HepG2 (cell line): ENCODE data around the gene PHACTR1. TPM values are rescaled to one million over a fixed set of nuclear protein-coding genes. Genes with fewer than 3 reads are reported as not detected.
A peak's percentile ranks its signal among the peaks of the same experiment; 100 is the strongest.

ENCODE experiments used
- ATAC-seq: fragments of 200-7000 bp; cut with Tn5 transposase; 3 replicates; pipeline ENCODE4 v1.9.1; 2020; ENCODE audit warnings: mild to moderate bottlenecking, moderate library complexity
- BruUV-seq: library from RNA; stranded (reverse); fragments of 400-500 nt; replicated peaks from 2 replicates; lab custom pipeline; 2021; lab: Mats Ljungman, UMichigan
- CTCF ChIA-PET: fragments of 300-600 bp; formaldehyde crosslinking; extraction: SDS; loops from one replicate; lab custom pipeline; 2021; ENCODE audit warnings: low total read pairs, inconsistent platforms, low intra/inter-chr PET ratio; lab: Yijun Ruan, JAX
- POLR2A ChIA-PET: fragments of 350-600 bp; sonication (Branson Sonifier 250); formaldehyde crosslinking; loops from one replicate; lab custom pipeline; 2020; ENCODE audit warnings: antibody characterized with exemption, inconsistent platforms; lab: Yijun Ruan, JAX
- DNase-seq: peaks from one replicate; pipeline ENCODE4 v3.0.0-alpha.2; 2015; ENCODE audit warnings: low spot score
- FAIRE-seq: peaks from 3 replicates; lab custom pipeline; 2011; peaks lifted over from hg19 to GRCh38; lab: Jason Lieb, UNC
- H2AFZ ChIP-seq: one replicate; pipeline ENCODE4 v1.6.1; 2011; ENCODE audit warnings: low read length, inconsistent platforms
- H3K27ac ChIP-seq: fragments of 300-600 bp; 3 replicates; pipeline ENCODE4 v1.8.0; 2011; ENCODE audit warnings: mixed run types, mild to moderate bottlenecking, mixed read lengths, low read length, inconsistent platforms; ENCODE audit not compliant: insufficient read depth; ENCODE audit errors: extremely low read length
- H3K27me3 ChIP-seq, 2 experiments: fragments of 200-600 bp in 1 of 2; 2 replicates in 1 of 2; 3 replicates in 1 of 2; pipeline versions ENCODE4 v1.6.0 to v1.8.0; 2011; ENCODE audit warnings: low read length in 2 of 2, mild to moderate bottlenecking in 2 of 2, moderate library complexity in 2 of 2, inconsistent platforms in 1 of 2; ENCODE audit not compliant: insufficient read depth in 2 of 2, control insufficient read depth in 1 of 2
- H3K36me3 ChIP-seq, 2 experiments: fragments of 200-600 bp in 1 of 2; replicated peaks in 1 of 2; 2 replicates in 1 of 2; 3 replicates in 1 of 2; pipeline versions ENCODE4 v1.5.1 to v1.8.0; 2011; ENCODE audit warnings: low read length in 2 of 2, inconsistent platforms in 1 of 2; ENCODE audit not compliant: insufficient read depth in 2 of 2, control insufficient read depth in 1 of 2
- H3K4me1 ChIP-seq: 2 replicates; pipeline ENCODE4 v1.5.1; 2012; ENCODE audit warnings: low read length, inconsistent platforms; ENCODE audit not compliant: insufficient read depth
- H3K4me2 ChIP-seq: 2 replicates; pipeline ENCODE4 v1.6.0; 2011; ENCODE audit warnings: low read depth, low read length, inconsistent platforms
- H3K4me3 ChIP-seq, 3 experiments: fragments of 200-600 bp in 1 of 3; sonication (generic), shearing (Covaris generic) in 1 of 3; replicated peaks in 1 of 3; 2 replicates each; pipeline ENCODE4 v1.5.1; 2011 to 2016; ENCODE audit warnings: low read length in 3 of 3, inconsistent platforms in 2 of 3, low read depth in 2 of 3, mild to moderate bottlenecking in 2 of 3, control low read depth in 1 of 3, mixed read lengths in 1 of 3; ENCODE audit not compliant: insufficient read depth in 1 of 3
- H3K79me2 ChIP-seq: one replicate; pipeline ENCODE4 v1.6.1; 2011; ENCODE audit warnings: low read length, inconsistent platforms; ENCODE audit not compliant: insufficient read depth
- H3K9ac ChIP-seq: 2 replicates; pipeline ENCODE4 v1.6.0; 2011; ENCODE audit warnings: mild to moderate bottlenecking, low read depth, low read length, inconsistent platforms; ENCODE audit not compliant: insufficient read depth
- H3K9me3 ChIP-seq: 2 replicates; pipeline ENCODE4 v1.5.1; 2012; ENCODE audit warnings: mild to moderate bottlenecking, low read length
- H4K20me1 ChIP-seq: 2 replicates; pipeline ENCODE4 v1.6.0; 2011; ENCODE audit warnings: inconsistent platforms, mild to moderate bottlenecking, low read length, moderate library complexity; ENCODE audit not compliant: insufficient read depth
- KDM5B ChIP-seq: sonication (generic); formaldehyde crosslinking; IDR thresholded peaks from 2 replicates; pipeline ENCODE4 v1.4.0; 2020; ENCODE audit warnings: missing genetic modification reagents, mild to moderate bottlenecking, borderline replicate concordance
- MAFF ChIP-seq: IDR thresholded peaks from 2 replicates; pipeline ENCODE4 v1.6.1; 2011; ENCODE audit warnings: low read depth, low read length, improper control_type of control experiment
- MAFK ChIP-seq, 2 experiments: IDR thresholded peaks in 1 of 2; conservative IDR thresholded peaks in 1 of 2; 2 replicates each; pipeline ENCODE4 v1.6.1; 2011; ENCODE audit warnings: improper control_type of control experiment in 2 of 2, low read length in 2 of 2
- PHF20 ChIP-seq: sonication (generic); formaldehyde crosslinking; IDR thresholded peaks from 2 replicates; pipeline ENCODE4 v1.5.0; 2020; ENCODE audit warnings: mild to moderate bottlenecking, missing genetic modification reagents
- WGBS: methylation state at CpG from one replicate; pipeline ENCODE4 v1.1.6; 2017; ENCODE audit warnings: low lambda C conversion rate; 5-methylcytosine and 5-hydroxymethylcytosine counted together
- in situ Hi-C: cut with HindIII; loops from 2 replicates; pipeline ENCODE4 v1.10.0; 2017; ENCODE audit warnings: low pct_unique_long_range_greater_than_20kb; ENCODE audit not compliant: extremely low pct_ligation_motif_present
- intact Hi-C: fragments of 100-400 bp; cut with micrococcal nuclease; formaldehyde crosslinking; loops from one replicate; pipeline ENCODE4 v1.10.0; 2022; ENCODE audit not compliant: unreplicated experiment
- polyA plus RNA-seq, 8 experiments: library from polyadenylated mRNA; depleted of rRNA in 3 of 8; stranded (reverse) in 7 of 8; unstranded in 1 of 8; fragments of >200 nt; fragmentation: Illumina TruSeq in 4 of 8; extraction: Trizol in 4 of 8; gene quantifications; 2 replicates each; pipeline versions ENCODE4 v1.2.1 to v1.2.3, GENCODE V29; 2011 to 2016; ENCODE audit warnings: low read depth in 4 of 8, missing spikeins in 1 of 8, mixed read lengths in 1 of 8; ENCODE audit not compliant: insufficient read depth in 1 of 8
- total RNA-seq, 5 experiments: library from RNA; depleted of rRNA; stranded (reverse); fragments of >200 nt; fragmentation: Illumina TruSeq; extraction: Trizol; gene quantifications; 2 replicates each; pipeline ENCODE4 v1.2.3, GENCODE V29; 2016; ENCODE audit warnings: low read depth in 1 of 5
- TF ChIP-seq, protein P1 (sequence below): sonication (generic); formaldehyde crosslinking; IDR thresholded peaks from 2 replicates; pipeline ENCODE4 v1.8.0; 2022; ENCODE audit warnings: missing genetic modification reagents, mild to moderate bottlenecking, moderate library complexity, borderline replicate concordance
- TF ChIP-seq, protein P2 (sequence below), 2 experiments: sonication (generic) in 1 of 2; formaldehyde crosslinking in 1 of 2; IDR thresholded peaks; 2 replicates each; pipeline versions ENCODE4 v1.6.1 to v1.9.0; 2014 to 2022; ENCODE audit warnings: antibody characterized with exemption in 1 of 2, borderline replicate concordance in 1 of 2, inconsistent platforms in 1 of 2, low read depth in 1 of 2, missing genetic modification reagents in 1 of 2

The PHACTR1 gene
- total and polyA plus RNA-seq, 2 of the 13 experiments (the other 11 are each of a cell fraction or from before 2014, with no cell fraction given) = 0.09 TPM; not detected in 1

DNA sequence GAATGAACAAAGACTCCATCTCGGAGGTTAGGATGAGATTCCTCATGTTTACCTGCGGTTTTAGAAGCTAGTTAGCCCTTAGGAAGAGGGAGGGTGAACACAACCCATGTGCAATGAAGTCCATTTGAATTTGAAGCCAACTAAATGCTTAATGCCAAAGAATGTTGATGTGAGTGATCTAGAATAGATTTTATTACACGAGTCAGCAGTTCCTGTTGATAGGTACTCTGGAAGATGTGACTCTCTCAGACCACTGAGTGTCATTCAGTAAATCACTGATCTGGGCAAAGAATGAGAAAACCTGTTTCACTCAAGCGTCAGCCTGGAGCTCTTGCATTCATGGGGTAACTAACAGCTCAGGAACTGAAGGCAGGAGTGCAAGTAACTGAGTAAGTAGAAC lies 505.5 kb downstream of the PHACTR1 start:
- POLR2A ChIA-PET = no interaction called here
- no peaks in the 10 kb centered on the region for H3K79me2 ChIP-seq
- no peak for TF ChIP-seq PHF20 (CRISPR knock-in tag)
- TF ChIP-seq, protein P1, sequence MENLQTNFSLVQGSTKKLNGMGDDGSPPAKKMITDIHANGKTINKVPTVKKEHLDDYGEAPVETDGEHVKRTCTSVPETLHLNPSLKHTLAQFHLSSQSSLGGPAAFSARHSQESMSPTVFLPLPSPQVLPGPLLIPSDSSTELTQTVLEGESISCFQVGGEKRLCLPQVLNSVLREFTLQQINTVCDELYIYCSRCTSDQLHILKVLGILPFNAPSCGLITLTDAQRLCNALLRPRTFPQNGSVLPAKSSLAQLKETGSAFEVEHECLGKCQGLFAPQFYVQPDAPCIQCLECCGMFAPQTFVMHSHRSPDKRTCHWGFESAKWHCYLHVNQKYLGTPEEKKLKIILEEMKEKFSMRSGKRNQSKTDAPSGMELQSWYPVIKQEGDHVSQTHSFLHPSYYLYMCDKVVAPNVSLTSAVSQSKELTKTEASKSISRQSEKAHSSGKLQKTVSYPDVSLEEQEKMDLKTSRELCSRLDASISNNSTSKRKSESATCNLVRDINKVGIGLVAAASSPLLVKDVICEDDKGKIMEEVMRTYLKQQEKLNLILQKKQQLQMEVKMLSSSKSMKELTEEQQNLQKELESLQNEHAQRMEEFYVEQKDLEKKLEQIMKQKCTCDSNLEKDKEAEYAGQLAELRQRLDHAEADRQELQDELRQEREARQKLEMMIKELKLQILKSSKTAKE = no peak
- TF ChIP-seq, protein P2, sequence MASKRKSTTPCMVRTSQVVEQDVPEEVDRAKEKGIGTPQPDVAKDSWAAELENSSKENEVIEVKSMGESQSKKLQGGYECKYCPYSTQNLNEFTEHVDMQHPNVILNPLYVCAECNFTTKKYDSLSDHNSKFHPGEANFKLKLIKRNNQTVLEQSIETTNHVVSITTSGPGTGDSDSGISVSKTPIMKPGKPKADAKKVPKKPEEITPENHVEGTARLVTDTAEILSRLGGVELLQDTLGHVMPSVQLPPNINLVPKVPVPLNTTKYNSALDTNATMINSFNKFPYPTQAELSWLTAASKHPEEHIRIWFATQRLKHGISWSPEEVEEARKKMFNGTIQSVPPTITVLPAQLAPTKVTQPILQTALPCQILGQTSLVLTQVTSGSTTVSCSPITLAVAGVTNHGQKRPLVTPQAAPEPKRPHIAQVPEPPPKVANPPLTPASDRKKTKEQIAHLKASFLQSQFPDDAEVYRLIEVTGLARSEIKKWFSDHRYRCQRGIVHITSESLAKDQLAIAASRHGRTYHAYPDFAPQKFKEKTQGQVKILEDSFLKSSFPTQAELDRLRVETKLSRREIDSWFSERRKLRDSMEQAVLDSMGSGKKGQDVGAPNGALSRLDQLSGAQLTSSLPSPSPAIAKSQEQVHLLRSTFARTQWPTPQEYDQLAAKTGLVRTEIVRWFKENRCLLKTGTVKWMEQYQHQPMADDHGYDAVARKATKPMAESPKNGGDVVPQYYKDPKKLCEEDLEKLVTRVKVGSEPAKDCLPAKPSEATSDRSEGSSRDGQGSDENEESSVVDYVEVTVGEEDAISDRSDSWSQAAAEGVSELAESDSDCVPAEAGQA (IDR thresholded peaks at IDR 0.05; ENCODE audit: low read depth) = no peak
- TF ChIP-seq, protein P2 (CRISPR knock-in tag; IDR thresholded peaks at IDR 0.05; ENCODE audit: borderline replicate concordance) = no peak
- peak; percentile 73 for TF ChIP-seq MAFF
- peak; percentile 76 to 86 for TF ChIP-seq MAFK (conservative IDR thresholded peaks at IDR 0.05 in 1 of 2, IDR thresholded peaks at IDR 0.05 in 1 of 2; ENCODE audit: low read length in 2 of 2)
- no peak for TF ChIP-seq KDM5B (CRISPR knock-in tag)
- ATAC-seq (no peak), FAIRE-seq (no peak), DNase-seq (no peak)
- H3K36me3 ChIP-seq = no peaks in the 10 kb centered on the region
- in situ Hi-C loops = no loop called here
- CTCF ChIA-PET = no interaction called here
- H3K27ac ChIP-seq = no peak overlapping the region
- peaks cover 0 to 20% of the 10 kb centered on the region in 2 experiments; a peak in 2 of 5 replicates for H3K27me3 ChIP-seq
- H4K20me1 ChIP-seq = no peaks in the 10 kb centered on the region
- H3K9me3 ChIP-seq = no peaks in the 10 kb centered on the region
- intact Hi-C loops = no loop called here
- no peak overlapping the region for H3K4me2 ChIP-seq
- no peak overlapping the region for H3K4me3 ChIP-seq
- no TSS peak for BruUV-seq
- peaks cover 14% of the 10 kb centered on the region for H3K4me1 ChIP-seq
- WGBS = 13% methylated on average over 4 of the region's 4 CpGs
- H2AFZ ChIP-seq = no peak overlapping the region
- no peak overlapping the region for H3K9ac ChIP-seq
